Activated T-cell treated with anti-CD3 and anti-CD28 coated beads, Interleukin-2, amount 50 U/mL, for 24 hours (primary cell): ENCODE measurements around the gene MVD.

ENCODE experiments used
- DNase-seq: peaks from one replicate; pipeline ENCODE4 v3.0.0-alpha.2; 2020
- H3K27ac Mint-ChIP-seq: 2 replicates; pipeline ENCODE4 v1.8.0; 2020; ENCODE audit warnings: mild to moderate bottlenecking, mixed read lengths
- H3K27me3 Mint-ChIP-seq: 2 replicates; pipeline ENCODE4 v1.8.0; 2020; ENCODE audit warnings: mixed read lengths
- H3K36me3 Mint-ChIP-seq: 2 replicates; pipeline ENCODE4 v1.8.0; 2020; ENCODE audit warnings: low read depth, mixed read lengths
- H3K4me1 Mint-ChIP-seq: 2 replicates; pipeline ENCODE4 v1.8.0; 2020; ENCODE audit warnings: low read depth, mixed read lengths
- H3K4me3 Mint-ChIP-seq: 2 replicates; pipeline ENCODE4 v1.8.0; 2020; ENCODE audit warnings: mild to moderate bottlenecking, moderate library complexity, mixed read lengths
- H3K9me3 Mint-ChIP-seq: 2 replicates; pipeline ENCODE4 v1.8.0; 2020; ENCODE audit warnings: mixed read lengths

MVD gene

GRCh38 chr16:88691129-88691813 is 28.4 kb upstream of the MVD start:
- Mint-ChIP-seq H3K36me3 (peaks cover 5% of the 10 kb centered on the region), H3K9me3 (no peaks in the 10 kb centered on the region), H3K4me3 (no peak overlapping the region), H3K27ac (peak overlapping the region; percentile 65), H3K27me3 (no peaks in the 10 kb centered on the region), H3K4me1 (peaks cover 44% of the 10 kb centered on the region)
- DNase-seq: no peak

- Mint-ChIP-seq H3K9me3 (no peaks in the 10 kb centered on the region), H3K27ac (peak overlapping the region; percentile 65), H3K4me1 (peaks cover 45% of the 10 kb centered on the region), H3K4me3 (no peak overlapping the region), H3K27me3 (no peaks in the 10 kb centered on the region), H3K36me3 (no peaks in the 10 kb centered on the region)
- DNase-seq: no peak
Measured at GRCh38 chr16:88690341-88691128, 27.6 kb upstream of the MVD start.

GRCh38 chr16:88688013-88688778 is 25.3 kb upstream of the MVD start:
- peak overlapping the region; percentile 11 for H3K27ac Mint-ChIP-seq

GRCh38 chr16:88687676-88688012 is 24.8 kb upstream of the MVD start:
- DNase-seq: no peak
- Mint-ChIP-seq H3K36me3 (no peaks in the 10 kb centered on the region), H3K27ac (no peak overlapping the region), H3K9me3 (no peaks in the 10 kb centered on the region), H3K4me3 (no peak overlapping the region), H3K4me1 (peaks cover 52% of the 10 kb centered on the region), H3K27me3 (no peaks in the 10 kb centered on the region)

More at GRCh38 chr16:88688013-88688778, 25.3 kb upstream of the MVD start:
- no peaks in the 10 kb centered on the region for H3K9me3 Mint-ChIP-seq
- H3K27me3 Mint-ChIP-seq: no peaks in the 10 kb centered on the region
- H3K4me1 Mint-ChIP-seq: peaks cover 58% of the 10 kb centered on the region
- no peaks in the 10 kb centered on the region for H3K36me3 Mint-ChIP-seq
- H3K4me3 Mint-ChIP-seq: no peak overlapping the region
- no peak for DNase-seq

- Mint-ChIP-seq H3K4me3 (no peak overlapping the region), H3K27ac (no peak overlapping the region), H3K27me3 (no peaks in the 10 kb centered on the region), H3K4me1 (peaks cover 51% of the 10 kb centered on the region), H3K36me3 (no peaks in the 10 kb centered on the region), H3K9me3 (no peaks in the 10 kb centered on the region)
- DNase-seq: no peak
Measured at GRCh38 chr16:88687254-88687576, 24.3 kb upstream of the MVD start.

- Mint-ChIP-seq H3K36me3 (no peaks in the 10 kb centered on the region), H3K4me1 (peaks cover 51% of the 10 kb centered on the region), H3K9me3 (no peaks in the 10 kb centered on the region), H3K27ac (peak within 1 kb of the TSS; percentile 44), H3K4me3 (peak within 1 kb of the TSS; percentile 79), H3K27me3 (no peaks in the 10 kb centered on the region)
- DNase-seq: peak; percentile 93
Measured at GRCh38 chr16:88686439-88687253, 23.8 kb upstream of the MVD start, which contains the start of gene SNAI3. SNAI3 (minus strand) TSS chr16:88686507; CDS start chr16:88686406, 101 bp downstream.

- Mint-ChIP-seq H3K4me1 (peaks cover 51% of the 10 kb centered on the region), H3K9me3 (no peaks in the 10 kb centered on the region), H3K36me3 (no peaks in the 10 kb centered on the region), H3K27me3 (no peaks in the 10 kb centered on the region), H3K4me3 (peak overlapping the region; percentile 79), H3K27ac (peak overlapping the region; percentile 44)
- DNase-seq: no peak
Measured at GRCh38 chr16:88686062-88686438, 23.2 kb upstream of the MVD start.

GRCh38 chr16:88685156-88686061 is 22.5 kb upstream of the MVD start:
- H3K36me3 Mint-ChIP-seq: no peaks in the 10 kb centered on the region
- H3K27me3 Mint-ChIP-seq: no peaks in the 10 kb centered on the region
- H3K27ac Mint-ChIP-seq: peak overlapping the region; percentile 22

GRCh38 chr16:88684569-88685155 is 21.8 kb upstream of the MVD start:
- H3K4me1 Mint-ChIP-seq: peaks cover 49% of the 10 kb centered on the region
- no peak for DNase-seq
- H3K27ac Mint-ChIP-seq: peak overlapping the region; percentile 50

More at GRCh38 chr16:88685156-88686061, 22.5 kb upstream of the MVD start:
- DNase-seq: peak; percentile 75
- H3K4me1 Mint-ChIP-seq: peaks cover 49% of the 10 kb centered on the region
- no peaks in the 10 kb centered on the region for H3K9me3 Mint-ChIP-seq
- H3K4me3 Mint-ChIP-seq: peak overlapping the region; percentile 79

GRCh38 chr16:88681709-88682451 is 19.0 kb upstream of the MVD start:
- H3K27me3 Mint-ChIP-seq: no peaks in the 10 kb centered on the region
- peak overlapping the region; percentile 94 for H3K27ac Mint-ChIP-seq
- H3K4me3 Mint-ChIP-seq: peak overlapping the region; percentile 64
- DNase-seq: peak; percentile 80
- peaks cover 3% of the 10 kb centered on the region for H3K36me3 Mint-ChIP-seq
- H3K4me1 Mint-ChIP-seq: peaks cover 43% of the 10 kb centered on the region
- no peaks in the 10 kb centered on the region for H3K9me3 Mint-ChIP-seq

More at GRCh38 chr16:88684569-88685155, 21.8 kb upstream of the MVD start:
- Mint-ChIP-seq H3K27me3 (no peaks in the 10 kb centered on the region), H3K36me3 (peaks cover 2% of the 10 kb centered on the region), H3K9me3 (no peaks in the 10 kb centered on the region), H3K4me3 (peak overlapping the region; percentile 79)

GRCh38 chr16:88681084-88681680 is 18.3 kb upstream of the MVD start:
- H3K27me3 Mint-ChIP-seq: no peaks in the 10 kb centered on the region
- H3K27ac Mint-ChIP-seq: peak overlapping the region; percentile 94
- no peaks in the 10 kb centered on the region for H3K9me3 Mint-ChIP-seq
- H3K4me3 Mint-ChIP-seq: peak overlapping the region; percentile 64
- DNase-seq: peak; percentile 65
- peaks cover 43% of the 10 kb centered on the region for H3K4me1 Mint-ChIP-seq
- H3K36me3 Mint-ChIP-seq: peaks cover 4% of the 10 kb centered on the region

- no peak for DNase-seq
- peaks cover 4% of the 10 kb centered on the region for H3K36me3 Mint-ChIP-seq
- H3K4me3 Mint-ChIP-seq: no peak overlapping the region
- peak overlapping the region; percentile 94 for H3K27ac Mint-ChIP-seq
- no peaks in the 10 kb centered on the region for H3K9me3 Mint-ChIP-seq
- H3K4me1 Mint-ChIP-seq: peaks cover 43% of the 10 kb centered on the region
- no peaks in the 10 kb centered on the region for H3K27me3 Mint-ChIP-seq
Measured at GRCh38 chr16:88680554-88681083, 17.7 kb upstream of the MVD start.
